SIG-M5 treated with dmso at 0.1 percent for 504 hours (cell line): ENCODE measurements around the gene CEP120.
"Not testable (repeated sequence)": the region's sequence is repeated elsewhere in the genome, so short reads cannot be mapped to it uniquely, and the experiment has no call there.

Experiments
- DNase-seq: peaks from one replicate; lab custom pipeline; 2025; ENCODE audit not compliant: unreplicated experiment; lab: John Stamatoyannopoulos, UW

Gene CEP120

GRCh38 chr5:123391009-123391408, 32.2 kb downstream of the CEP120 start:
- DNase-seq = no peak

DNA sequence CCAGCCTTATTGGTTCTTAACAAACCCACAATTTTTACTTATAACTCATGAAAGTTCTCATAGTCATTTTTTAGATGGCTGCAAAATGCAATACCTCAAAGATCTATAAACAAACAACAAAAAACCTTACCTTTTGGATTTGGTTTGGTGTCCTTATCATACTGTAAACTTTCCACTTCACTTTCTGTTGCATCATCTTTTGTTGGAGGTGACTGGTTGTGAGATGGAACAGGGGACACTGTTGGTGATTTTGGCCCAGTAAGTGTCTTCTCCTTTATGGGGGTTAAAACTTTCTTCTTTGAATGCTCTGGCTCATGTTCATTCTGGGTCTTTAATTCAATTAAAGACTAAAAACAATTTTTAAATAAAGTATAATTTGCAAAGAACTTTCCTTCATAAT, 33.4 kb downstream of the CEP120 start:
- DNase-seq = no peak

GRCh38 chr5:123387313-123387712, 35.9 kb downstream of the CEP120 start:
- DNase-seq = no peak

GRCh38 chr5:123382252-123382651, 41.0 kb downstream of the CEP120 start:
- peak; percentile 12 for DNase-seq

GRCh38 chr5:123371575-123372179, 51.5 kb downstream of the CEP120 start:
- peak; percentile 7 for DNase-seq

DNA sequence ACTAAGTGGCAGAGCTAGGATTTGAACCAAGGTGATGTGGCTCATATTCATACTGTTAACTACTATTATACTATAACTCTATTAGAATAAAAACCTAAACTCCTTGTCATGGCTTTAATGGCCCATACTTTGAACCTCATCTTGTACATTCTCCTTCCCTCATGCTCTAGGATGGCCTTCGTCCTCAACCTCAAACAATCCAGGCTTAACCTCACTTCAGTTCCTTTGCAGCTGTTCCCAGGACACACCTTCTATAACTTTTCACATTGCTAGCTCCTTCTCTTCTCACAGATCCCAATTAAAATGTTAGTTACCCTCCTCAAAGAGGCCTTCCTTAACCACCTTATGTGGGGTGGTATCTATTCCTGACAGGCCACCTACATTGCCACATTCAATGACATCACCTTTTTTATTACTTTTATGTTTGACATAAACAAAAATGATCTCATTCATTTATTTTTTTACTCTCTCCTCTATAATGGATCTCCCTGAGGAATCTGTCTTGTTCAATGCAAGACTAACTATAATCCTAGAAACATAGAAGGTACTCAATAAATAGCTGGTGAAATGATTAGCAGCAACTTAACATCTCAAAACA, 53.7 kb downstream of the CEP120 start:
- DNase-seq = no peak

DNA sequence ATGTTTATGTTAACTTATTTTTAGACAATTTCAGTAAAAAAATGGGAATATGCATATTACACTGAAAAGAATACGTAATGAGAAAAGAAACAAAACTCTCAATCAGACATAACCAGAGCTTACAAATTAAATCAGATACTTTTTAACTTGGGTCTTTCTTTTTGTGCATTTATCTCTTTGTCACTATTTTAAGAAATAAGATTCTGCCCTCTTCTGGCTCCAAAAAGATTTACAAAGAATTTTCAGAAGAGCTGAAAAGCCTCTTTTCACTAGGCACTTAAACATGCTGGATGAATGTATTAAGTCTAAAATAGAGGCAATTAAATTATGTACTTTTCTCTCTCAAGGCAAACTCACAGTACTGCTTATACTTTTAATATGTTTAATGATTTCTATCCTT, 55.5 kb downstream of the CEP120 start:
- DNase-seq = peak; percentile 26

DNA sequence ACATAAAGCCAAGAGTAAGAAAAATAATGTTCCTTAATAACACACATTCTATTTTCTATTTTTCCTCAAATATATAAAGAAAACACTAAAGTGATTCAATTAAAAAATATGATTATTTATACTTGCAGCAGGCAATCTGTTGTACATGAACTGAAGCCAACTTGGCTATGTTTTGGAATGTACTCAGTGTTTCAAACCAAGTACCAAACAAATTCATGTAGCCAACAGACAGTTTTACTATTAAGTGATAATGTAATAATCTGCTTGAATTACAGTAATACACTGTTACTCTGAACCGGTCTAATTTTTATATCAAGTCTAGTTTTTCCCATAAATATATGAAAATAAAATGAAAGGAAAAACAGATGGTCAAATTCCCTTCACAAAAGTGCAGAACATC, 58.0 kb downstream of the CEP120 start:
- DNase-seq = no peak

DNA sequence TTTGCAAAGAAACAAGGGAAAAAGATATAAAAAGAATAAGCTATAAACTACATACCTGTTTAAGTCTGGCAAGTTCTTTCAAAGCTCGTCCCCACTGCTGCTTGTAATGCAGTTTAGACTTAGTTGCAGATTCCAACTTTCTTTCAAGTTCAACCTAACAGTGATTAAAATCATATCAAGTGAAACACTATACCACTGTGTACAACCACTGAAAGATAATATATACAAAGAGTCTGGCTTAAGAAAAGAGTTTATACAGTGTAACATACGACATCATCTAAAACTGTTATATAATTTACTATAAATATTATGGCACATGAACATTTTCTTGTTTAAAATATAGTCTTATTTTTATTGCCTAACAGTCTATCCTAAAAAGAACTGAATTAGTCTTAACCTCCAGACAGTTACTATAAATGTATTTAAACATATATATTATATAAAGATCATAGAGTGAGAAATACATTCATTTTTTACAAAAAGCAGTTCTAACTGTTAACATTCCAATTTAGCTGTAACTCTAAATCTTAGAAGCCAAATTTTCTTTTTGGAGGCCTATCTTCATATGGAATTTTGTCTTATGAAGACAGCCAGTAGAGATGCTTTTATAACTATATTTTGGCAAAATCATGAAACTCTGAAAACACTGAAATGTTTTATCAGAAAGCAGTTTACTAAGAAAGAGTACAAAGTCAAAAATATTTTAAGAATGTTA, 58.6 kb downstream of the CEP120 start:
- DNase-seq = no peak

GRCh38 chr5:123360910-123361309, 62.3 kb downstream of the CEP120 start:
- DNase-seq = no peak

DNA sequence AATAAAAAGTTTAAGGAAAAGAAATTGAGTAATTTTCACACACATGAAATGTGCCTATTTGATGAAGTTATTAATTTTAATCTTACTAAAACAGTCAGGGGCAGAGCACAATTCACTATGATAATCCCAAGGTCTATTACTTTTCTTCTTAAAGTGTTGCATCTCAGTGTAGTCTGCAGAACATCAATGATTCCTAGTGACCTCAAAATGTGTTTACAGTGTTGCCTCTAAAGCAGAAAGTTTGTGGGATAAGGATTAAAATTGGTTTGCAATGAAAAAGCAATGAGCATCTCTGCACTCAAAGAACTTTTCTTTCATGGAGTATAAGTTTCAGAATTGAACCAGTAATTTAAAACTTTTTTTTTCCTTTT, 63.0 kb downstream of the CEP120 start:
- no peak for DNase-seq

- DNase-seq = no peak
Measured at GRCh38 chr5:123359454-123360200, 63.6 kb downstream of the CEP120 start.

DNA sequence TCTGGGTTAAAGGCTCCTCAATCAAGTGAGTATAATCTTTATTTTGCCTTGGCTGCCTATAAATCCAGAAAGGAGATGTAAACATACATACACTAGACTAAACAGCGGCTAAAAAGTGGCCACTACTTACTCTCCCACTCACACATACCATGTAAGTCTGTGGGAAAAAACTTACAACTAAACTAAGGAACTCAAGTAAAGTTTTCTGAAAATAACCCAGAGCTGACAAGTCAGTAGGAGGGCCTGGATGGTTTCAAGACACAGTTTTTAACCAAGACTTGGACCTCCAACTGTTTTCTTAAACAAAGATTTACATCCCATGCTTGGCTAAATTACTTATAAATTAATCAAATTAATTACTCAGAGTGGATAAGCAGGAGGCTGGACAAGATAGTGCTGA, 64.5 kb downstream of the CEP120 start:
- no peak for DNase-seq

GRCh38 chr5:123358304-123358703, 64.9 kb downstream of the CEP120 start:
- DNase-seq = no peak

GRCh38 chr5:123351820-123352219, 71.4 kb downstream of the CEP120 start:
- no peak for DNase-seq

- no peak for DNase-seq
Measured at GRCh38 chr5:123351240-123351639, 72.0 kb downstream of the CEP120 start.

- DNase-seq = no peak
Measured at GRCh38 chr5:123350742-123351141, 72.5 kb downstream of the CEP120 start.

- DNase-seq = peak; percentile 49
Measured at GRCh38 chr5:123344816-123345426, 78.3 kb downstream of the CEP120 start.

GRCh38 chr5:123340928-123341327, 82.3 kb downstream of the CEP120 start:
- no peak for DNase-seq

DNA sequence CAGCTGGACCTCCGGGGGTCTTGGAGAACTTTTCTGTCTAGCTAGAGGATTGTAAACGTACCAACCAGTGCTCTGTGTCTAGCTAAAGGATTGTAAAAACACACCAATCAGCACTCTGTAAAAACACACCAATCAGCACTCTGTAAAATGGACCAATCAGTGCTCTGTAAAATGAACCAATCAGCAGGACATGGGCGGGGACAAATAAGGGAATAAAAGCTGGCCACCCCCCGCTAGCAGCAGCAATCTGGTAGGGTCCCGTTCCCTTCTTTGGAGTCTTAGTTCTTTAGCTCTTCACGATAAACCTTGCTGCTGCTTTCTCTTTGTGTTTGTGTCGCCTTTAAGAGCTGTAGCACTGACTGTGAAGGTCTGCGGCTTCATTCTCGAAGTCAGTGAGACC, 114.8 kb downstream of the CEP120 start:
- not testable (repeated sequence) for DNase-seq

- no peak for DNase-seq
Measured at GRCh38 chr5:123305751-123306150, 117.5 kb downstream of the CEP120 start.
